Skeletal muscle satellite cell (primary cell): ENCODE results near the gene RORB.

ENCODE experiments used
- H3K27me3 ChIP-seq: 2 replicates; pipeline ENCODE4 v1.7.0; 2013; ENCODE audit warnings: low read length; ENCODE audit not compliant: control insufficient read depth, insufficient read depth
- H3K36me3 ChIP-seq: 2 replicates; pipeline ENCODE4 v1.7.0; 2013; ENCODE audit warnings: mild to moderate bottlenecking, control low read depth, low read length; ENCODE audit not compliant: insufficient read depth
- H3K4me1 ChIP-seq: 2 replicates; pipeline ENCODE4 v1.7.0; 2013; ENCODE audit warnings: low read length; ENCODE audit not compliant: control insufficient read depth, insufficient read depth
- H3K4me2 ChIP-seq: 2 replicates; pipeline ENCODE4 v1.7.0; 2013; ENCODE audit warnings: mild to moderate bottlenecking, low read length
- H3K4me3 ChIP-seq: 2 replicates; pipeline ENCODE4 v1.7.0; 2013; ENCODE audit warnings: low read length
- H3K9ac ChIP-seq: 2 replicates; pipeline ENCODE4 v1.7.0; 2013; ENCODE audit warnings: mild to moderate bottlenecking, low read depth, low read length, moderate library complexity
- H3K9me3 ChIP-seq: replicated peaks from 2 replicates; pipeline ENCODE4 v1.7.0; 2013; ENCODE audit warnings: mild to moderate bottlenecking, control low read depth, low read length

Gene RORB

GRCh38 chr9:74666625-74667316, 169.6 kb downstream of the RORB start:
- peaks cover 5% of the 10 kb centered on the region for H3K4me1 ChIP-seq
- H3K9ac ChIP-seq, result no peak overlapping the region
- H3K27me3 ChIP-seq, result peaks cover 2% of the 10 kb centered on the region
- H3K4me2 ChIP-seq, result no peak overlapping the region
- H3K9me3 ChIP-seq, result no peaks in the 10 kb centered on the region
- H3K36me3 ChIP-seq, result no peaks in the 10 kb centered on the region
- H3K4me3 ChIP-seq, result no peak overlapping the region

GRCh38 chr9:74672237-74672636, 175.1 kb downstream of the RORB start:
- H3K27me3 ChIP-seq, result peaks cover 2% of the 10 kb centered on the region
- H3K9me3 ChIP-seq, result no peaks in the 10 kb centered on the region
- H3K9ac ChIP-seq, result no peak overlapping the region
- H3K4me1 ChIP-seq, result no peaks in the 10 kb centered on the region
- H3K36me3 ChIP-seq, result no peaks in the 10 kb centered on the region
- H3K4me2 ChIP-seq, result no peak overlapping the region
- H3K4me3 ChIP-seq, result no peak overlapping the region

DNA sequence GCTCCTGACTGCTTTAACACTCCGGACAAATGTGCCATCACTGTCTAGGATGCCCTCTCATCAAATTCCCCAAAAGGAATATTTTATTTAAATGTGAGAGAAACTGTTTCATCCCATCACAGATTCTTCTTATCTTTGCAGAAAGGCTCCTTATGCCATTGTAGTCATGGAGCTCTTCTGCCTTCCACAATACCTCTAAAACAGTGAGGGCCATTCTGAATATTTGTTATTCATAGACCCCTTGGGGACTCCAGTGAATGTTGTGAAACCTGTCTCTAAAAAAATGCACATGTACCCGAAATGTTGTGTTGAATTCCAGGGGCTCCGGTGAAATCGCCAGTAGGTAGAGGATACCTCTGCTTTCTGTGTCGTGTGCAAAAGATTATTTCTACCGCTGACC, 176.9 kb downstream of the RORB start:
- Histone ChIP-seq H3K36me3 (no peaks in the 10 kb centered on the region), H3K27me3 (peaks cover 2% of the 10 kb centered on the region), H3K9ac (no peak overlapping the region)

GRCh38 chr9:74681906-74682305, 184.8 kb downstream of the RORB start:
- Histone ChIP-seq H3K36me3 (no peaks in the 10 kb centered on the region), H3K9me3 (no peaks in the 10 kb centered on the region), H3K4me2 (no peak overlapping the region), H3K4me3 (no peak overlapping the region), H3K9ac (no peak overlapping the region), H3K4me1 (no peaks in the 10 kb centered on the region), H3K27me3 (peaks cover 3% of the 10 kb centered on the region)

More for the DNA sequence above, 176.9 kb downstream of the RORB start:
- Histone ChIP-seq H3K4me2 (no peak overlapping the region), H3K4me1 (no peaks in the 10 kb centered on the region), H3K9me3 (no peaks in the 10 kb centered on the region), H3K4me3 (no peak overlapping the region)

GRCh38 chr9:74683322-74683721, 186.2 kb downstream of the RORB start:
- Histone ChIP-seq H3K9ac (no peak overlapping the region), H3K27me3 (peaks cover 6% of the 10 kb centered on the region), H3K36me3 (no peaks in the 10 kb centered on the region), H3K9me3 (no peaks in the 10 kb centered on the region), H3K4me2 (no peak overlapping the region), H3K4me3 (no peak overlapping the region), H3K4me1 (no peaks in the 10 kb centered on the region)

DNA sequence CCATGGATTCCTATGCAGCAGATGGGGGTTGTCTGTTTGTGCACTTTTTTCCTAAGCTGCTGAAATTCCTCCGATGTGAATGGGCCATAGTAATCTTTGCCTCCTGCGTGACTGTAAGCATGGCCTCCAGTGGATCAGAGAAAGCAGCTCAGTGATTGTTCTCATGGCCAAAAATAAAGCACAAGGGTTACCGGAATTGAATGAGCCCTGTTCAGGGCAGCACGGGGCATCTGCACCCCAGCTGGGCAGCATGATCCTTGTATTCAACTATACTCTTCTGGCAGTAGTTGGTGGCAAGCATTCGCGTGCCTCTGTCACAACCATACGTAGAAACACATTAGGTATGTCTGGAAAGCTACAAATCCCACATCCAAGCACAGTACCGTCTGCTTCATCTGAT, 193.9 kb downstream of the RORB start:
- no peaks in the 10 kb centered on the region for H3K9me3 ChIP-seq
- H3K36me3 ChIP-seq, result no peaks in the 10 kb centered on the region
- no peak overlapping the region for H3K4me3 ChIP-seq
- no peak overlapping the region for H3K4me2 ChIP-seq
- no peak overlapping the region for H3K9ac ChIP-seq
- no peaks in the 10 kb centered on the region for H3K4me1 ChIP-seq
- peaks cover 5% of the 10 kb centered on the region for H3K27me3 ChIP-seq

DNA sequence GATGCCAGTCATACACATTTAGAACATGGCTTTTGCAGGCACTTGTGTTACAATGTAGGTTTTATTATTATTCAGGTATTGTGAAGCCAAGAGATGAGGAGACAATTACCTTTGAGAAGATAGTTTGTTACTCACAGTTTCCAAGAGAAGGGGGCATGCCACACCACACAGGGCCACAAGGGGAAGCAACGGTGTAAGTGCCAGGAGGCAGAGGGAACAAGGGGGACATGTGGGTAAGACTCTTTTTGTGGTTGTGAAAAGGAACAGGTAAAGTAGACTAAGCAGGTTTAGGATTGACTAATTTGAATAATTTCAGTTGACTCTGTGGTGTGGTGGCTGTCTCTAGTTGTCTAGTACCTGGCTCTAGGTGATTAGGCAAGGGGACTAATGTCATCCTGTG, 199.4 kb downstream of the RORB start:
- Histone ChIP-seq H3K9me3 (no peaks in the 10 kb centered on the region), H3K9ac (no peak overlapping the region), H3K27me3 (peaks cover 4% of the 10 kb centered on the region), H3K4me1 (no peaks in the 10 kb centered on the region), H3K4me2 (no peak overlapping the region), H3K4me3 (no peak overlapping the region), H3K36me3 (no peaks in the 10 kb centered on the region)

- Histone ChIP-seq H3K9me3 (no peaks in the 10 kb centered on the region), H3K9ac (no peak overlapping the region), H3K4me1 (no peaks in the 10 kb centered on the region), H3K36me3 (no peaks in the 10 kb centered on the region), H3K4me3 (no peak overlapping the region), H3K4me2 (no peak overlapping the region), H3K27me3 (peaks cover 4% of the 10 kb centered on the region)
These were observed 200.4 kb downstream of the RORB start for GRCh38 chr9:74697535-74697934.

DNA sequence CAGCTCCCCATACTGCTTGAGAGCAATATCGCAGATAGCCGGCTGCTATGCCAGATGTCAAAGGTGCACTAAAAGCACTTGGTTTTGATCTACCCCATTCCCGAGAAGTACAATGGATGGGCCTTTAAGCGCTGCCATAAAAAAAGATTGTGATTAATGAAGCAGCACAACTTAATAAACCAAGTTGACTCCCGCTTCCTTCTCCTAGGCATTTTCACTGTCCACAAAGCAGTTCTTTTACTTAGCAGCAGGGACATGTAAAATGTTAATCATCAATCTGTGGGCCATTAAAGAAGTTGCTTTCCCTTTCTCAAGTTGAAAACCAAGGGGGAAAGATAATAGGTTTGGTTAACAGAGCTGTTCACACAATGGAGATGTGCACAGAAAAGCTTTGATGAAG, 214.2 kb downstream of the RORB start:
- H3K4me2 ChIP-seq, result no peak overlapping the region
- H3K9me3 ChIP-seq, result no peaks in the 10 kb centered on the region
- no peak overlapping the region for H3K9ac ChIP-seq

GRCh38 chr9:74718709-74719108, 221.6 kb downstream of the RORB start:
- Histone ChIP-seq H3K4me1 (no peaks in the 10 kb centered on the region), H3K36me3 (no peaks in the 10 kb centered on the region), H3K9me3 (no peaks in the 10 kb centered on the region), H3K4me3 (no peak overlapping the region), H3K27me3 (peaks cover 3% of the 10 kb centered on the region), H3K4me2 (no peak overlapping the region), H3K9ac (no peak overlapping the region)

More for the DNA sequence above, 214.2 kb downstream of the RORB start:
- Histone ChIP-seq H3K4me1 (no peaks in the 10 kb centered on the region), H3K4me3 (no peak overlapping the region), H3K36me3 (no peaks in the 10 kb centered on the region), H3K27me3 (peaks cover 3% of the 10 kb centered on the region)

- Histone ChIP-seq H3K36me3 (no peaks in the 10 kb centered on the region), H3K4me2 (no peak overlapping the region), H3K4me1 (no peaks in the 10 kb centered on the region), H3K4me3 (no peak overlapping the region), H3K27me3 (peaks cover 3% of the 10 kb centered on the region), H3K9me3 (no peaks in the 10 kb centered on the region), H3K9ac (no peak overlapping the region)
These were observed 222.2 kb downstream of the RORB start for GRCh38 chr9:74719306-74719705.
